ENCODE results near the gene LCE2D.
"Not testable (repeated sequence)": the region's sequence is repeated elsewhere in the genome, so short reads cannot be mapped to it uniquely, and the experiment has no call there.

Gene LCE2D, protein sequence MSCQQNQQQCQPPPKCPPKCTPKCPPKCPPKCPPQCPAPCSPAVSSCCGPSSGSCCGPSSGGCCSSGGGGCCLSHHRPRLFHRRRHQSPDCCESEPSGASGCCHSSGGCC

DNA sequence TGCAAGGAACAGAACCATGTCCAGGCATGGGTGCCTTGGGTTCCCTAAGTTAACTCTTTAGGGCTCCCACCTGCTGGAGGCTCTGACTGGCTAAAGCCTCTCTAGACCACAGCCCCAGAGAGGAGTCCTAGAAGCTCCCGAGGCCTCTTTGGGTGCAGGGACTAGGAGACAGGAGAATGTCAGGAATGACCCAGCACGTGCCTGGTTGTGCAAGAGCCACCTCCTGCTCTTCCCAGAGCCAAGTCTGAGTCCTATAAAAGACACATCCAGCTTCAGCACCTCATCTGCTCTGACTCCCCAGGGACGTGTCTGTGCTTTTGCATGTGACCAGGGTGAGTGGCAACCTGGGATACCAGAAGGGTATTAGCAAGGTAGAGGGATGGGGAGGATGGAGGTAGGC lies at the start of gene LCE2D:
LCE2D (plus strand) TSS at position 283 of the 400 bp plus-strand sequence. CDS start 726 bp downstream, outside the sequence.
- DNase-seq (ENCODE audit: low read depth) = no peak

DNA sequence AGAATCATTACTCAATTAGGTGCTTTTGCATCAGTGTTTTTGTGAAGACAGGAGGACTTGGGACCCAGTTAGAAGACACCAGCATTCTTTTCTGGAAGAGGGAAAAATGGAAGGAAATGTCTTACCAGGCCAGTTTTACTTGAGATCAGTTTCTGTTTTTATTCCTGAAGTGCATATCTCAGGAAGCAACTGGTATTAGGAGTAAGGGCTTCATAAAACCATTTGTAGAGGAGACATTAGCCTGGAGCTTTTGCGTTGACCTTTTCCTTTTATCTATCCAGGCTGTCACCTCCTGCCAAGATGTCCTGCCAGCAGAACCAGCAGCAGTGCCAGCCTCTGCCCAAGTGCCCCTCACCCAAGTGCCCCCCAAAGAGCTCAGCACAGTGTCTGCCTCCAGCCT lies 49.7 kb upstream of the LCE2D start, which contains the start of gene LCE3B:
LCE3B (plus strand) TSS at position 301 of the 400 bp plus-strand sequence; CDS start at position 301, 0 bp downstream.
- no peak for DNase-seq (ENCODE audit: low read depth)

DNA sequence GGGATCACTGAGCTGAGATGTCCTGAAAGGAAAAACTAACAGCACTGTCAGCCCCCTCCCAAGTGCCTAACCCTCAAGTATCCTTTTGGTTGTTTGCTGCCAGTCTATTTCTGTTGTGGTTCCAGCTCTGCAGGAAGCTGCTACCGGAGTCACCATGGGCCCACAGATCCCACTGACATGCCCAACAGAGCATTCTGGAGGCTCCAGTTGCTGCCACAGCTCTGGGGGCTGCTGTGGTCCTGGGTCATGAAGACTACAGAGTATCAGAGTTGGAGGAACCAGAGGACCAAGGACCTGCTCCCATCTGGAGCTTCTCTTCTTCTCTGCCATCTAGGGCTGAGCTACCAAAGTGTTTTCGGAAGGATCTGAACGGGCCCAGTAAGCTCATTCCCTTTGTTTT lies 41.2 kb upstream of the LCE2D start:
- DNase-seq (ENCODE audit: low read depth) = no peak

DNA sequence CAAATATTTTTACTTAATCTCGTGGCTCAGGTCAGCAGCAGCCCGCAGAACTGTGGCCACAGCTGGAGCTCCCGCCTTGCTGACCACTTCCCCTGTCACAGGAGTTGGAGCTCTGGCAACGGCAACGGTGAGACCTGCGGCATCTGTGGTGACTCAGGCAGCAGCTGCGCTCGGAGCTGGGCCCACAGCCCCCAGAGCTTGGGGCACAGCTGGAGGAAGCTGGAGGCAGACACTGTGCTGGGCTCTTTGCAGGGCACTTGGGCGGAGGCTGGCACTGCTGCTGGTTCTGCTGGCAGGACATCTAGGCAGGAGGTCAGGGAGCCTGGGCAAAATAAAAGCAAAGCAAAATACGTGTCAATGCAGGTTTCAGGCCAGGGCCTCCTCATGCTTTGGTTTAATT lies 40.4 kb upstream of the LCE2D start, which contains the start of gene LCE3A:
LCE3A (minus strand) TSS at position 301 of the 400 bp plus-strand sequence; CDS start at position 301, 0 bp downstream.
- DNase-seq (ENCODE audit: low read depth) = no peak

DNA sequence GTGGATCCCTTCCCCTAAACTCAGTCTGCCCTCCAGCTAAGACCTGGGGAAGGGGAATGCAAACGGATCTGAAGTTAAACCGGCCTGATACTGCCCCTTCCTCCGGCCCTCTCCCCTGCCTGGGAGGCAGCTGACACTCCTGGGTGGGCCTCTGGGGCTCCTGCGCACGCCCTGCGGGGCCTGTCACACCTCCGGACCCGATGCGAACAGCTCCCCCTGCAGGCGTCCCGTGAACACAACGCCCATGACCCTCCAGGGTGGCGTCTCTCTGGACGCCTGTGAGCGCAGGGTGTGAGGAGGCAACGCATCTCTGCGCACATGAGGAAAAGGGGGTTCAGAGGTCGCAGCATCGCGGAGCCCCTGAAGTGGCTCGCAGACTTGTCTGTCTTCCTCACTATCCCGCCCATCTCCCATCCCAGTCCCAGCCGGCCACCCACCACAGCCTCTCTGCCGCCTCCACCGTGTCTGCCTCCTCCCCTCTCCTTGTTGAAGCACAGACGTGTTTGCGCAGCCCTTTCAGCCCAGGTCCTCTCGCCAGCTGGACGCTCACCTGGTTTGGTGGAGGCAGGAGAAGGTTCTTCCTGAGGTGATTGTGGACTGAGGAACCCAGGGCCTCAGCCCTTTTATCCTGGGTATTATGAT lies 39.9 kb upstream of the LCE2D start:
- DNase-seq (ENCODE audit: low read depth) = no peak

DNA sequence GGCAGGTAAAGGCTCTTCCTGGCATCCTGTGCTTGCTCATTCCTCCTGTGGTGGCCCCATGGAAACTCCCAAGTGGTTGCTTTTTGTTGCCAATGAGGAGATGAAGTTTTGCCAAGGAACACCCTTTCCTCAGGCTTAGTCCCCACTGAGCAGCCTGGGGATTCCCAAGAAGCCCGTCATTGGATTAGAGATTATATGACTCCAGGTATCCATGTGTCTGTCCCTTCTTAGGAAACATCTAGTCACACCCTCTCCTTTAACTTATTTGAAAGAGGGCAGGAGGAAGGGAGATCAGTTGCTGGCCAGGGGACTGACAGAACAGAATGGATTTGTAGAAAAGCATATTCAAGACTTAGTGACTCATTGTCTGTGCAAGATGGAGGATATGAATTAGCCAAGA lies 36.4 kb upstream of the LCE2D start:
- no peak for DNase-seq (ENCODE audit: low read depth)

DNA sequence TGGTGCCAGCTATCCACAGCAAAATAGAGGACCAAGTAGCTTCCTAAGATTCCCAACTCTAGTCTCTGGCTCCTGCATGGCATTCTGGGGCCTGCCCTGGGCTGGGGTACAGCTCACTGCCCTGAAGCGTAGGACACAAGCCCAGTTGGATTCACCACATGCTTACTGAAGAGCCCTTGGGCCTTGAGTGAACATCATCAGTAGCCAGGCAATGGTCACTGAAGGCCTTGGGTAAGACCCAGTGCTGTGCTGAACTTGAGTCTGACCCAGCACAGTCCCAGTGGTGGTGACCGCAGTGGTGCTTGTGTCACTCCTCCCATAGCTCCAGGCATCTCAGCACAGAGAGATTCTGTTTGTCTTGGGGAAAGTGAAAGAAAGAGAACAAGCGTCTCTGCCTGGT lies 32.6 kb upstream of the LCE2D start:
- DNase-seq (ENCODE audit: low read depth) = no peak

DNA sequence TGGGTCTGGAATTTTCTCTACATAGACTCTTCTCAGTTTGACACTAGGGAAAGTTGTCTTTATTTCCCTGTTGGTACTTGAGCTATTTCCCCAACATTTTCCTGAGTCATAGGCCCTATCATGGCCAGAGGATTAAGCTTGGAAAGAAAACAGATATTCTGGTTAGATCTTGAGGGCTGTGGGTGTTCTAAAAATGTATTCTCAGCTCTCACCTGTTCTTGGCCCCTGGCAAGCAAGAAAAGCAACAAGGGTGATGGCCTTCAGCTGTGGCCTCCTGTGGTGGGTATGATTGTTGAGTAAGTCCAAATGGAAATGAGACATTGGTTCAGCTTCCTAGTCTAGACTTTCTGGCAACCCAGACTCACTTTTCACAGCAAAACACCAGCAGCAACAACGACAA lies 22.8 kb upstream of the LCE2D start:
- no peak for DNase-seq (ENCODE audit: low read depth)

DNA sequence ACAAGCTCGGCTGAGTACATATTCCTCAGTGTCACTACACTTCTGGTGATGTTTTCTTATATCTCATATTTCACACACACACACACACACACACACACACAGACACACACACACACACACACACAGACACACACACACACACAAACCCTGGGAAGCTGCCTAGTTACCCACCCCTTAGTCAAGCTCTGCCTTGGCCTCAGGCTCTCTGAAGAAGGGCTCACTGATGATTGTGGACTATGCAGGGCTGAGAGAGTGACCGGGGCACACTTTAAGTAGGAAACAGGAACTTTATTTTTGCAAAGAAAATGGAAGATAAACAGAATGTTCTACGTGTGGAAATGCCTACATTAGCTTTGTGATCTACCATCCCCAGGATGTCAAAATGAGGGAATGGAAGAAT lies 19.2 kb upstream of the LCE2D start:
- no peak for DNase-seq (ENCODE audit: low read depth)

DNA sequence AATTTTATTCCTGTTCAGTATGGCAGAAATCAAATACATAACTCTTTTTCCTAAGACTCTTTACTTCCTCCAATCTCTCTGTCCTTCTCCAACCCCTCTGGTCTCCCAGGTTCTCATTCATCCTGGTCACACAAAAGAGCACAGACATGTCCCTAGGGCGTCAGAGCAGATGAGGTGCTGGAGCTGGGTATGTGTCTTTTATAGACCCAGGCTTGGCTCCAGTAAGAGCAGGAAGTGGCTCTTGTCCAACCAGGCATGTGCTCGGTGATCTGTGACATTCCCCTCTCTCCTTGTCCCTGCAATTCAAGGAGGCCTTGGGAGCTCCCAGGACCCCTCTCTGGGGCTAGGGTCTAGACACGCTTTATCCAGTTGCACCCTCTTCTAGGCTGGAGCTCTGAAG lies 18.0 kb upstream of the LCE2D start:
- no peak for DNase-seq (ENCODE audit: low read depth)

DNA sequence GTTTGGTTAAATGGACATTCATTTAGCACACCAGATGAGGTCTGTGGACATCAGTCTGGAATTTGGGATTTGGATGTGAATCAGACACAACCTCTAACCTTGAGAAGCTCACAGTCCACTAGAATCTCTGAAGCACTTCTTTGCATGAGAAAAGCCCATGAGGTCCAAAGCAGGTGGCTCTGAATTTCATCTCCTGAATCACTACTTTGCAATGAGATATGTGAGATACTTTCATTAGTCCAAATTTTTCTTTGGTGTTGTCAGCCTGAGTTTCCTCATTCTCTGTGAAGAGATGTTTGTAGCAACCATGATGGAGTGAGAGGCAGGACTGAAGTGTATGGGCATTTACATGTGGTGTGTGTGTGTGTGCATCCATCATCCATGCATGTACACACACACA lies 16.5 kb upstream of the LCE2D start:
- no peak for DNase-seq (ENCODE audit: low read depth)

DNA sequence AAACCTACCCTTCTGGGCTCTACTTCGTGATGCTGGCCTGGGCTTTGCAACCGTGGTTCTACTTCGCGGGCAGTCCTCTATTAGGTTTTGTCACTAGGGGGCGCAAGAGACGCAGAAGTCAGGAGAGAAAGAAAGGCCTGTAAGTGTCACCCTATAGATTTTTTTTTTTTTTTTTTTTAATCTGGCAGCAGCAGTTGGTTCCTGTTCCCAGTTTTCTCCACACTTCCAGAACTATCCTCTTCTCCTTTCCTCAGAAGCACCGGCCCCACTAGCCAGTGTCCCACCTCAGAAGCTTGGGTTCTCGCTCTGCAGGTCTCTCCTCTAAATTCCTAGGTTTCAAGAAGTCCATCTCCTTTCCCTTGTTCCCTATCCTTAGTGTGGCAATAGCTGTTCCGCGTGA lies 9.1 kb upstream of the LCE2D start:
- DNase-seq (ENCODE audit: low read depth) = peak; percentile 2

DNA sequence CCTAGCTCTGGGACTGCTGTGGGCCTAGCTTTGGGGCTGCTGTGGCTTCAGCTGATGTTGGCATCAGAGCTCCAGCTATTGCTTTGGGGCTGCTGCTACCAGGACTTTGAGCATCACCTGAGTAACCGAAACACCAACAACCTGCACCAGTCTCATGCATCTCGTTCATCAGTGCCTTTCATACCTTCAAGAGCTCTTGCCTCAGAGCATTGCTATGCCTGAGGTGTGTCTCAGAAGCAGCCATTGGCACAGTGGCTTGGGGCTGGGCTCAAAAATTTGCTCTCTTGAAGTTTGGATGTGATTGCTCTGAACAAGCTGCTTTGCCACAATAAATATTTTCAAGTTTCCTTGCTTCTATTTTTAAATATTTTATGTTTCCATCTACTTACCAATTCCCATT lies 6.7 kb upstream of the LCE2D start:
- DNase-seq (ENCODE audit: low read depth) = no peak

DNA sequence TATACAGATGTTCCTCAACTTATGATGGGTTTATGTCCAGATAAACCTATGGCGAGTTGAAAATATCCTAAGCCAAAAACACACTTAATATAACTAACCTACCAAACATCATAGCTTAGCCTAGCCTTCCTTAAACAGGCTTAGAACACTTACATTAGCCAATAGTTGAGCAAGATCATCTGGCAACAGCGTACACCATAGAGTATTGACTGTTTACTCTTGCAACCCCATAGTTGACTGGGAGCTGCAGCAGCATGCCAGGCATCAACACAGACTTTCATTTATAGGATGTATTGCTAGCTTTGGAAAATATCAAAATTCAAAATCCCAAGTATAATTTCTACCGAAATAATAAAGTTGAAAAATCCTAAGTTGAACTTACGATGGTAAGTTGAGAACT lies 5.5 kb upstream of the LCE2D start:
- DNase-seq (ENCODE audit: low read depth) = no peak

DNA sequence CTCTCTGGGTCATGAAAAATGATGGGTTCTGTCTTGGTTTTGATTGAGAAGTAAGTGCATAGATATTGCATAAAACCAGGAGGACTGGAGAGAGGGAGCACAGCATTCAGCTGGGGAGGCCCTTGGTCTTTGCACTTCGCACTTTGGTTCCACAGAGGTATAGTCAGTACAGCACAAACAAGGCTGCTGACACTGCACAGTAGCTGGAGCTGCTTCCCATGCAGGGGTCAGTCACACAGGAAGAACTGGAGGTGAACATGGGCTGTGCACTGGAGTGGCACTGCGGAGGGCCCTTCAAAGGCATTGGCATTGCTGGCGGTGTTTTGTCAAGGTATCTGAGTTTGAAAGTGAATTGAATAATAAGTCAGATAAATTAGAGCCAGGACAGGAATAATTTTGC lies 4.5 kb upstream of the LCE2D start:
- DNase-seq (ENCODE audit: low read depth) = no peak

DNA sequence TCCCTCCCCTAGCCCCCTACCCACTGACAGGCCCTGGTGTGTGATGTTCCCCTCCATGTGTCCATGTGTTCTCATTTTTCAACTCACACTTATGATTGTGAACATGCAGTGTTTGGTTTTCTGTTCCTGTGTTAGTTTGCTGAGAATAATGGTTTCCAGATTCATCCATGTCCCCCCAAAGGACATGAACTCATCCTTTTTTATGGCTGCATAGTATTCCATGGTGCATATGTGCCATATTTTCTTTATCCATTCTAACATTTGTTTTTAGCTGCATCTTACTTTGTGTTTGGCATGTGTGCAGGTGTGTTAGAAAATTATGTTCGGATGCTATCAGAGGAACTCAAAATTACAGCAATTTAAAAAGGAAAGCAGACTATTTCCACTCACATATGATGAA lies 3.0 kb downstream of the LCE2D start:
- not testable (repeated sequence) for DNase-seq (ENCODE audit: low read depth)

DNA sequence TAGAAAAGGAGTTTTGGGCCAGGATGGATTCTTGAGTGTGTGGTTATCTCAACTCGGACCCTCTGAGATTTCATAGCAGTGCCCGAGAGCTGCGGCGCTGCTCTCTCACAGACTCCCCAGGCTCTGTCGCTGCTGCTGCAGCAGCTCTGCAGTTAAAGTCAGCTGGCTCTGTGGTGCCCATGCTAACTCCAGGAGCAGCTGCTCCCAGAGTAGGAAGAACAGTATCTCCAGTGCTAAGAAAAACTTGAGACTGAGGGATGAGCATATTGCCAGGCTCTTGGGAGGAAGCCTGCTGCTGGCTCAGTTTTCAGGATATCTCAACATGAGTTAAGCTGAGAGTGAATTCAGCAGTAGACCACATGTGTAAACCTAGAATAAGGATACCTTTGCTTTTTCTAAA lies 4.5 kb downstream of the LCE2D start:
- DNase-seq (ENCODE audit: low read depth) = no peak

DNA sequence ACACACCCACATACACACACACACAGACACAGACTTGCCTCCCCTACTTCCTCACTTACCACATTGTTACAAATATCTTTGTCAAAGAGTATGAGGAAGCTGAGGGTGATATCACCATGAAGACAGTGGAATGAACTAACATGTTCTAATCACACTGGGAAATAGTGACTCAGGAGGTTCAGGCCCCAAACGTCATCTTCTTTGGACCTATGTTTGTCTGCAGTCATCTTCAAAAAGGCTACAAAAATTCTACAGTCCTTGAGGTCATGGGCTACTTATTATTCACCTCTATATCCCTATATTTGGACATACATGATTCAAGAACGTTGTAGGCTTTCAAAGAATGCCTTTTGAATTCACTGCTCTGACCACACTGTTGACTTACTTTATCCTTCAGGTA lies 9.8 kb downstream of the LCE2D start:
- DNase-seq (ENCODE audit: low read depth) = no peak

DNA sequence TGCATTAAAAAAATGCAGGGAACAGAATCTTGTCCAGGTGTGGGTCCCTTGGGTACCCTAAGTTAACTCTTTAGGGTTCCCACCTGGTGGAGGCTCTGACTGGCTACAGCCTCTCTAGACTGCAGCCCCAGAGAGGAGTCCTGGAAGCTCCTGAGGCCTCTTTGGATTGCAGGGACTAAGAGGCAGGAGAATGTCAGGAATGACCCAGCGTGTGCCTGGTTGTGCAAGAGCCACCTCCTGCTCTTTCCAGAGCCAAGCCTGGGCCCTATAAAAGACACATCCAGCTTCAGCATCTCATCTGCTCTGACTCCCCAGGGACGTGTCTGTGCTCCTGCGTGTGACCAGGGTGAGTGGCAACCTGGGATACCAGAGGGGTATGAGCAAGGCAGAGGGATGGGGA lies 11.8 kb downstream of the LCE2D start, which contains the start of gene LCE2C:
LCE2C (plus strand) TSS at position 297 of the 400 bp plus-strand sequence. CDS start 737 bp downstream, outside the sequence.
- DNase-seq (ENCODE audit: low read depth) = not testable (repeated sequence)

DNA sequence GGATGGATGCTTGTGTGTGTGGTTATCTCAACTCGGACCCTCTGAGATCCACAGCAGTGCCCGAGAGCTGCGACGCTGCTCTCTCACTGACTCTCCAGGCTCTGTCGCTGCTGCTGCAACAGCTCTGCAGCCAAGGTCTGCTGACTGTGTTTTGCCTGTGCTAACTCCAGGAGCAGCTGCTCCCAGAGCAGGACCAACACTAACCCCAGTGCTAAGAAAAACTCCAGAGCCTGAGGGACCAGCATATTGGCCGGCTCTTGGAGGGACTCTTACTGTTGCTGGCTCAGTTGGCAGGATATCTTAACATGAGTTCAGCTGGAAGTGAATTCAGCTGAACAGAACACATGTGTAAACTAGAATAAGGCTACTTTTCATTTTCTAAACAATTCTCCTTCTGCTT lies 16.3 kb downstream of the LCE2D start:
- no peak for DNase-seq (ENCODE audit: low read depth)

DNA sequence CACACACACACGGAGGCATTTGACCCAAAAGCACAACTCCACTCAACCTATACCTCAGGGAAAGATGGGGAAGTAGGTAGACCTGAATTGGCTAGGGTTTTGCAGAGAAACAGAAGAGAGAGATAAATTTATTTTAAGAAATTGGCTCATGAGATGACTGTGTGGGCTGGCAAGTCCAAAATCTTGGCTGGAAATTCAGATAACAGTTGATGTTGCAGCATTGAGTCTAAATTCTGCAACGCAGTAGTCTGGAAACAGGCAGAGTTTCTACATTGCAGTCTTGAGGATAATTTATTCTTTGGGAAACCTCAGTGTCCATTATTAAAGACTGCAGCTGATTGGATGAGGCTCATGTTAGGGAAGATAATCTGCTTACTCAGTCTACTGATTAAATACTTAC lies 18.4 kb downstream of the LCE2D start:
- DNase-seq (ENCODE audit: low read depth) = no peak

DNA sequence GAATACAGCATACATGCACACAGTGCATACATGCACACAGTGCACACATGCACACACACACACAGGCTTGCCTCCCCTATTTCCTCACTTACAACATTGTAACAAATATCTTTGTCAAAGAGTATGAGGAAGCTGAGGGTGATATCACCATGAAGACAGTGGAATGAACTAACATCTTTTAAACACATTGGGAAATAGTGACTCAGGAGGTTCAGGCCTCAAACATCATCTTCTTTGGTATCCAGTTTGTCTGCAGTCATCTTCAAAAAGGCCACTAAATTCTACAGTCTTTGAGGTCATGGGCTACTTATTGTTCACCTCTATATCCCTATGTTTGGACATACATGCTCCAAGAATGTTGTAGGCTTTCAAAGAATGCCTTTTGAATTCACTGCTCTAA lies 20.7 kb downstream of the LCE2D start:
- DNase-seq (ENCODE audit: low read depth) = no peak

DNA sequence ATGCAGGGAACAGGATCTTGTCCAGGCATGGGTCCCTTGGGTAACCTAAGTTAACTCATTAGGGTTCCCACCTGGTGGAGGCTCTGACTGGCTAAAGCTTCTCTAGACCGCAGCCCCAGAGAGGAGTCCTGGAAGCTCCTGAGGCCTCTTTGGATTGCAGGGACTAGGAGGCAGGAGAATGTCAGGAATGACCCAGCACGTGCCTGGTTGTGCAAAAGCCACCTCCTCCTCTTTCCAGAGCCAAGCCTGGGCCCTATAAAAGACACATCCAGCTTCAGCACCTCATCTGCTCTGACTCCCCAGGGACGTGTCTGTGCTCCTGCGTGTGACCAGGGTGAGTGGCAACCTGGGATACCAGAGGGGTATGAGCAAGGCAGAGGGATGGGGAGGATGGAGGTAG lies 22.6 kb downstream of the LCE2D start, which contains the start of gene LCE2B:
LCE2B (plus strand) TSS at position 301 of the 400 bp plus-strand sequence. CDS start 721 bp downstream, outside the sequence.
- DNase-seq (ENCODE audit: low read depth) = not testable (repeated sequence)
